PFSK-1 (cell line): Measurements from ENCODE around the gene SLC24A3.

Experiments used
- FOXP2 ChIP-seq: optimal IDR thresholded peaks from 2 replicates; pipeline ENCODE3; 2011; ENCODE audit warnings: borderline replicate concordance, control low read depth, inconsistent platforms; ENCODE audit not compliant: insufficient read depth; ENCODE audit errors: extremely low read length, extremely low read depth
- POLR2AphosphoS5 ChIP-seq: IDR thresholded peaks from 2 replicates; pipeline ENCODE4 v1.6.1; 2012; ENCODE audit warnings: low read depth, mild to moderate bottlenecking, control low read depth, low read length, moderate library complexity
- SIN3A ChIP-seq: IDR thresholded peaks from 2 replicates; pipeline ENCODE4 v1.6.1; 2012; ENCODE audit warnings: mild to moderate bottlenecking, low read length, moderate library complexity, borderline replicate concordance; ENCODE audit not compliant: insufficient read depth
- TF ChIP-seq, protein P1 (sequence below), 2 experiments: IDR thresholded peaks; 2 replicates each; pipeline versions ENCODE4 v1.6.1 to v1.8.0; 2011 to 2012; ENCODE audit warnings: low read depth in 2 of 2, low read length in 2 of 2, control low read depth in 1 of 2, inconsistent platforms in 1 of 2, mild to moderate bottlenecking in 1 of 2, moderate library complexity in 1 of 2; ENCODE audit not compliant: insufficient read depth in 1 of 2

DNA sequence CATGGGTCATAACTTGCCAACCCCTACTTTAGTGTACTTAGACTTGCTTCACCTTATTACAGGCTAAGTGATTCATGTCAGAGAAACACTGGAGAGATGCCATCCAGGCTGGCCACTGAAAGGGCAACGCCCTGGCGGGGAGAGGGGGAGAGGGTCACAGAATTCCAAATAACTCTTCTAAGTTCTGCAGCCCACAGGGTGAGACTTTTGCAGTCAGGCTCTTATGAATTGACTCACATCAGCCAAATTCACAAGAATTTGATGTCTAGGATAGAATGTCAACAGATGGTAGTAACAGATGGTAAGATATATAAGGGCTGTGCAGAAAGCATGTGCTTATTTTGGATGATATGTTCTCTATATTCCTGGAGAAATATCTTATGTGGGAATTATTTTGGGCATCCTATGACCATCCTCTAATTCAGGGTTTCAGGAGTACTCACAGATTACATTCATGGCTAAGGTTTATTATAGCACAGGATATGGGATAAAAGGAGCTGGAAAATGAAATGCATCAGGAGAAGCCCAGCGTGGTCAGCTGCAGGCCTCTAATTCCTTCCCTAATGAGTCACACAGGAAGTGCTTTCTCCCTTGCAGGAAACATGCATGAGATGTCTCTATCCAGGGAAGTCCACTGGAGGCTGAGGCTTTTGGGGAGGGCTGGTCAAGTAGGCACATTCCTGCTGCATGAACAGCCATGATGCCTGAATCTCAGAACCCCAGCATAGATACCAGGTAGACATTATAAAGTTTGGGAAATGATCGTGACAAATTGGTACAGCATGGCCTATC lies 486.9 kb downstream of the SLC24A3 start:
- TF ChIP-seq, protein P1, sequence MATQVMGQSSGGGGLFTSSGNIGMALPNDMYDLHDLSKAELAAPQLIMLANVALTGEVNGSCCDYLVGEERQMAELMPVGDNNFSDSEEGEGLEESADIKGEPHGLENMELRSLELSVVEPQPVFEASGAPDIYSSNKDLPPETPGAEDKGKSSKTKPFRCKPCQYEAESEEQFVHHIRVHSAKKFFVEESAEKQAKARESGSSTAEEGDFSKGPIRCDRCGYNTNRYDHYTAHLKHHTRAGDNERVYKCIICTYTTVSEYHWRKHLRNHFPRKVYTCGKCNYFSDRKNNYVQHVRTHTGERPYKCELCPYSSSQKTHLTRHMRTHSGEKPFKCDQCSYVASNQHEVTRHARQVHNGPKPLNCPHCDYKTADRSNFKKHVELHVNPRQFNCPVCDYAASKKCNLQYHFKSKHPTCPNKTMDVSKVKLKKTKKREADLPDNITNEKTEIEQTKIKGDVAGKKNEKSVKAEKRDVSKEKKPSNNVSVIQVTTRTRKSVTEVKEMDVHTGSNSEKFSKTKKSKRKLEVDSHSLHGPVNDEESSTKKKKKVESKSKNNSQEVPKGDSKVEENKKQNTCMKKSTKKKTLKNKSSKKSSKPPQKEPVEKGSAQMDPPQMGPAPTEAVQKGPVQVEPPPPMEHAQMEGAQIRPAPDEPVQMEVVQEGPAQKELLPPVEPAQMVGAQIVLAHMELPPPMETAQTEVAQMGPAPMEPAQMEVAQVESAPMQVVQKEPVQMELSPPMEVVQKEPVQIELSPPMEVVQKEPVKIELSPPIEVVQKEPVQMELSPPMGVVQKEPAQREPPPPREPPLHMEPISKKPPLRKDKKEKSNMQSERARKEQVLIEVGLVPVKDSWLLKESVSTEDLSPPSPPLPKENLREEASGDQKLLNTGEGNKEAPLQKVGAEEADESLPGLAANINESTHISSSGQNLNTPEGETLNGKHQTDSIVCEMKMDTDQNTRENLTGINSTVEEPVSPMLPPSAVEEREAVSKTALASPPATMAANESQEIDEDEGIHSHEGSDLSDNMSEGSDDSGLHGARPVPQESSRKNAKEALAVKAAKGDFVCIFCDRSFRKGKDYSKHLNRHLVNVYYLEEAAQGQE (IDR thresholded peaks at IDR 0.05; ENCODE audit: insufficient read depth in 1 of 2, low read depth in 2 of 2, low read length in 2 of 2): no peak
- no peak for TF ChIP-seq POLR2AphosphoS5
- no peak for TF ChIP-seq SIN3A
- TF ChIP-seq FOXP2: no peak
